Dendritic cell treated with granulocyte-macrophage colony-stimulating factor and Interleukin-4, amounts not matched to agents 40 ng/mL and 50 ng/mL, for 4 days (primary cell): ENCODE data around the gene PADI1.

ENCODE experiments used
- H3K27ac Mint-ChIP-seq: one replicate; pipeline ENCODE4 v1.8.0; 2022; ENCODE audit warnings: mild to moderate bottlenecking, mixed read lengths
- H3K27me3 Mint-ChIP-seq: one replicate; pipeline ENCODE4 v1.8.0; 2022; ENCODE audit warnings: mild to moderate bottlenecking, mixed read lengths
- H3K36me3 Mint-ChIP-seq: one replicate; pipeline ENCODE4 v1.8.0; 2022; ENCODE audit warnings: low read depth, mixed read lengths
- H3K4me1 Mint-ChIP-seq: one replicate; pipeline ENCODE4 v1.8.0; 2022; ENCODE audit warnings: low read depth, mixed read lengths
- H3K4me3 Mint-ChIP-seq: one replicate; pipeline ENCODE4 v1.8.0; 2022; ENCODE audit warnings: mild to moderate bottlenecking, moderate library complexity, mixed read lengths
- H3K9me3 Mint-ChIP-seq: one replicate; pipeline ENCODE4 v1.8.0; 2022; ENCODE audit warnings: mixed read lengths
- intact Hi-C: fragments of 100-400 bp; cut with micrococcal nuclease; formaldehyde crosslinking; loops from one replicate; pipeline ENCODE4 v1.15.0; 2022

Gene PADI1

GRCh38 chr1:17243274-17243673 lies 38.3 kb downstream of the PADI1 start:
- H3K36me3 Mint-ChIP-seq, result no peaks in the 10 kb centered on the region
- H3K4me1 Mint-ChIP-seq, result no peaks in the 10 kb centered on the region
- intact Hi-C loops, result no loop called here
- H3K27me3 Mint-ChIP-seq, result peaks cover 7% of the 10 kb centered on the region
- no peaks in the 10 kb centered on the region for H3K9me3 Mint-ChIP-seq
- H3K27ac Mint-ChIP-seq, result no peak overlapping the region
- H3K4me3 Mint-ChIP-seq, result no peak overlapping the region

- no peaks in the 10 kb centered on the region for H3K36me3 Mint-ChIP-seq
- peaks cover under 1% of the 10 kb centered on the region for H3K4me1 Mint-ChIP-seq
- peaks cover 5% of the 10 kb centered on the region for H3K27me3 Mint-ChIP-seq
- H3K4me3 Mint-ChIP-seq, result no peak overlapping the region
- intact Hi-C loops, result no loop called here
- no peak overlapping the region for H3K27ac Mint-ChIP-seq
- no peaks in the 10 kb centered on the region for H3K9me3 Mint-ChIP-seq
These were observed 40.2 kb downstream of the PADI1 start for GRCh38 chr1:17244821-17245740.

- Mint-ChIP-seq H3K4me3 (no peak overlapping the region), H3K27ac (no peak overlapping the region), H3K4me1 (peaks cover 8% of the 10 kb centered on the region), H3K9me3 (no peaks in the 10 kb centered on the region), H3K27me3 (peaks cover 8% of the 10 kb centered on the region), H3K36me3 (no peaks in the 10 kb centered on the region)
- intact Hi-C loops, result no loop called here
These were observed 40.9 kb downstream of the PADI1 start for GRCh38 chr1:17245816-17246325.

GRCh38 chr1:17246971-17247370 lies 42.0 kb downstream of the PADI1 start:
- H3K27ac Mint-ChIP-seq, result no peak overlapping the region
- H3K4me3 Mint-ChIP-seq, result no peak overlapping the region
- H3K9me3 Mint-ChIP-seq, result no peaks in the 10 kb centered on the region
- peaks cover 5% of the 10 kb centered on the region for H3K27me3 Mint-ChIP-seq
- no peaks in the 10 kb centered on the region for H3K36me3 Mint-ChIP-seq
- H3K4me1 Mint-ChIP-seq, result peaks cover 18% of the 10 kb centered on the region
- intact Hi-C loops, result no loop called here

- Mint-ChIP-seq H3K4me3 (no peak within 1 kb of the TSS), H3K36me3 (no peaks in the 10 kb centered on the region), H3K4me1 (peaks cover 19% of the 10 kb centered on the region), H3K27me3 (peaks cover 5% of the 10 kb centered on the region), H3K27ac (no peak within 1 kb of the TSS), H3K9me3 (no peaks in the 10 kb centered on the region)
- intact Hi-C loops, result no loop called here
These were observed 43.9 kb downstream of the PADI1 start, which contains the start of gene PADI3 for GRCh38 chr1:17248781-17249180. TSS of gene PADI3 (plus strand) at chr1:17249098. CDS start at chr1:17249138, 40 bp downstream.

- Mint-ChIP-seq H3K4me3 (no peak overlapping the region), H3K9me3 (no peaks in the 10 kb centered on the region), H3K4me1 (peaks cover 19% of the 10 kb centered on the region), H3K36me3 (no peaks in the 10 kb centered on the region), H3K27me3 (peaks cover 5% of the 10 kb centered on the region), H3K27ac (no peak overlapping the region)
- intact Hi-C loops, result no loop called here
These were observed 45.7 kb downstream of the PADI1 start for GRCh38 chr1:17250601-17251000.

- Mint-ChIP-seq H3K9me3 (no peaks in the 10 kb centered on the region), H3K4me1 (peaks cover 19% of the 10 kb centered on the region), H3K4me3 (no peak overlapping the region), H3K36me3 (no peaks in the 10 kb centered on the region), H3K27ac (no peak overlapping the region), H3K27me3 (peaks cover 5% of the 10 kb centered on the region)
- intact Hi-C loops, result no loop called here
These were observed 46.3 kb downstream of the PADI1 start for GRCh38 chr1:17251246-17251645.

- Mint-ChIP-seq H3K36me3 (no peaks in the 10 kb centered on the region), H3K9me3 (no peaks in the 10 kb centered on the region), H3K4me3 (no peak overlapping the region), H3K27ac (no peak overlapping the region), H3K27me3 (peaks cover 5% of the 10 kb centered on the region), H3K4me1 (peaks cover 19% of the 10 kb centered on the region)
- intact Hi-C loops, result no loop called here
These were observed 46.9 kb downstream of the PADI1 start for GRCh38 chr1:17251701-17252376.

GRCh38 chr1:17255336-17255735 lies 50.4 kb downstream of the PADI1 start:
- Mint-ChIP-seq H3K27ac (no peak overlapping the region), H3K27me3 (peaks cover 9% of the 10 kb centered on the region), H3K9me3 (no peaks in the 10 kb centered on the region), H3K4me3 (no peak overlapping the region), H3K4me1 (peaks cover 16% of the 10 kb centered on the region), H3K36me3 (no peaks in the 10 kb centered on the region)
- intact Hi-C loops, result no loop called here

- no peaks in the 10 kb centered on the region for H3K4me1 Mint-ChIP-seq
- no peak overlapping the region for H3K27ac Mint-ChIP-seq
- intact Hi-C loops, result no loop called here
- no peaks in the 10 kb centered on the region for H3K36me3 Mint-ChIP-seq
- peaks cover 10% of the 10 kb centered on the region for H3K27me3 Mint-ChIP-seq
- H3K9me3 Mint-ChIP-seq, result no peaks in the 10 kb centered on the region
- no peak overlapping the region for H3K4me3 Mint-ChIP-seq
These were observed 53.3 kb downstream of the PADI1 start for GRCh38 chr1:17258116-17258757.

GRCh38 chr1:17258758-17259130 lies 53.8 kb downstream of the PADI1 start:
- H3K4me3 Mint-ChIP-seq, result no peak overlapping the region
- no peak overlapping the region for H3K27ac Mint-ChIP-seq
- intact Hi-C loops, result no loop called here
- H3K27me3 Mint-ChIP-seq, result peaks cover 10% of the 10 kb centered on the region
- no peaks in the 10 kb centered on the region for H3K36me3 Mint-ChIP-seq
- no peaks in the 10 kb centered on the region for H3K4me1 Mint-ChIP-seq
- H3K9me3 Mint-ChIP-seq, result no peaks in the 10 kb centered on the region

GRCh38 chr1:17259233-17259873 lies 54.4 kb downstream of the PADI1 start:
- no peaks in the 10 kb centered on the region for H3K4me1 Mint-ChIP-seq
- H3K9me3 Mint-ChIP-seq, result no peaks in the 10 kb centered on the region
- H3K36me3 Mint-ChIP-seq, result no peaks in the 10 kb centered on the region
- intact Hi-C loops, result no loop called here
- no peak overlapping the region for H3K4me3 Mint-ChIP-seq
- no peak overlapping the region for H3K27ac Mint-ChIP-seq
- peaks cover 10% of the 10 kb centered on the region for H3K27me3 Mint-ChIP-seq

GRCh38 chr1:17260264-17260663 lies 55.3 kb downstream of the PADI1 start:
- intact Hi-C loops, result no loop called here
- no peak overlapping the region for H3K4me3 Mint-ChIP-seq
- no peak overlapping the region for H3K27ac Mint-ChIP-seq
- H3K9me3 Mint-ChIP-seq, result no peaks in the 10 kb centered on the region
- H3K36me3 Mint-ChIP-seq, result no peaks in the 10 kb centered on the region
- peaks cover 10% of the 10 kb centered on the region for H3K27me3 Mint-ChIP-seq
- no peaks in the 10 kb centered on the region for H3K4me1 Mint-ChIP-seq
